Parathyroid adenoma (tissue), 2 donors: ENCODE measurements around the gene BLTP2.

Experiments used
- H2AFZ ChIP-seq: fragments of 300-600 bp; sonication (generic); one replicate; pipeline ENCODE4 v1.7.0; 2017; ENCODE audit warnings: antibody characterized with exemption, mild to moderate bottlenecking
- H3K27ac ChIP-seq: fragments of 300-600 bp; sonication (generic); one replicate; pipeline ENCODE4 v1.7.0; 2017
- H3K27me3 ChIP-seq: fragments of 300-600 bp; sonication (generic); one replicate; pipeline ENCODE4 v1.7.0; 2017; ENCODE audit warnings: low read length; ENCODE audit not compliant: control insufficient read depth, insufficient read depth
- H3K36me3 ChIP-seq: fragments of 300-600 bp; sonication (generic); one replicate; pipeline ENCODE4 v1.7.0; 2017; ENCODE audit warnings: low read length; ENCODE audit not compliant: control insufficient read depth, insufficient read depth
- H3K4me1 ChIP-seq: fragments of 300-600 bp; sonication (generic); one replicate; pipeline ENCODE4 v1.7.0; 2017; ENCODE audit warnings: control low read depth
- H3K4me2 ChIP-seq: fragments of 300-600 bp; sonication (generic); one replicate; pipeline ENCODE4 v1.7.0; 2017; ENCODE audit warnings: low read length
- H3K4me3 ChIP-seq: fragments of 300-600 bp; sonication (generic); one replicate; pipeline ENCODE4 v1.7.0; 2017; ENCODE audit warnings: low read depth, low read length
- H3K79me2 ChIP-seq: fragments of 300-600 bp; sonication (generic); one replicate; pipeline ENCODE4 v1.7.0; 2017; ENCODE audit warnings: control low read depth
- H3K9ac ChIP-seq: fragments of 300-600 bp; sonication (generic); one replicate; pipeline ENCODE4 v1.7.0; 2017; ENCODE audit warnings: mild to moderate bottlenecking
- H3K9me3 ChIP-seq: fragments of 300-600 bp; sonication (generic); one replicate; pipeline ENCODE4 v1.7.0; 2017; ENCODE audit warnings: low read length; ENCODE audit not compliant: control insufficient read depth
- CTCF ChIP-seq: fragments of 300-600 bp; sonication (generic); IDR thresholded peaks from one replicate; pipeline ENCODE4 v1.7.0; 2017; ENCODE audit warnings: antibody characterized with exemption, mild to moderate bottlenecking
- donor health status: primary hyperparathyroidism.

Gene BLTP2

DNA sequence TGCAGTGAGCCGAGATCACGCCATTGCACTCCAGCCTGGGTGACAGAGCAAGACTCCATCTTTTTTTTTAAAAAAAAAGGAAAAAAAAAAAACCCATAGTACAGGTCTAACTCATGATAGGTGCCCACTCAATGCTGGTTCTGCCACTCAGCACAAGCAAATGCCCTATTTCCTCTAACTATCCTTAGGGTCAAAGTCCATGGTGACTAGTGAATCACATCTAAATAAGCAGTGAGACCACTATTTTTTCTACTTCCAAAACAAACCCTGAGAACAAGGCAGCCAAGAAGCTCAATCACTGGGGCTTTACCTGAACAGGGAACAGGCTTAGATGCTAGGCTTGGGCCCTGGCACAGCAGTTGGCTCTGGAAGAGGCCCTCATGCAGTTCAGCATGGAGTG is 3.4 kb downstream of the BLTP2 start:
- H3K4me2 ChIP-seq, result no peak overlapping the region
- no peak overlapping the region for H2AFZ ChIP-seq
- H3K79me2 ChIP-seq, result peaks cover 22% of the 10 kb centered on the region
- no peaks in the 10 kb centered on the region for H3K27me3 ChIP-seq
- TF ChIP-seq CTCF, result no peak
- H3K4me1 ChIP-seq, result peaks cover 11% of the 10 kb centered on the region
- no peak overlapping the region for H3K27ac ChIP-seq
- H3K9me3 ChIP-seq, result no peaks in the 10 kb centered on the region
- H3K9ac ChIP-seq, result no peak overlapping the region
- H3K4me3 ChIP-seq, result no peak overlapping the region
- no peaks in the 10 kb centered on the region for H3K36me3 ChIP-seq

GRCh38 chr17:28635506-28635905 is 9.5 kb downstream of the BLTP2 start:
- no peak for TF ChIP-seq CTCF
- H3K4me3 ChIP-seq, result no peak overlapping the region
- no peak overlapping the region for H3K27ac ChIP-seq
- no peaks in the 10 kb centered on the region for H3K4me1 ChIP-seq
- H3K9ac ChIP-seq, result no peak overlapping the region
- no peak overlapping the region for H3K4me2 ChIP-seq
- H3K27me3 ChIP-seq, result no peaks in the 10 kb centered on the region
- no peaks in the 10 kb centered on the region for H3K36me3 ChIP-seq
- H3K9me3 ChIP-seq, result no peaks in the 10 kb centered on the region
- peaks cover 11% of the 10 kb centered on the region for H3K79me2 ChIP-seq
- no peak overlapping the region for H2AFZ ChIP-seq

DNA sequence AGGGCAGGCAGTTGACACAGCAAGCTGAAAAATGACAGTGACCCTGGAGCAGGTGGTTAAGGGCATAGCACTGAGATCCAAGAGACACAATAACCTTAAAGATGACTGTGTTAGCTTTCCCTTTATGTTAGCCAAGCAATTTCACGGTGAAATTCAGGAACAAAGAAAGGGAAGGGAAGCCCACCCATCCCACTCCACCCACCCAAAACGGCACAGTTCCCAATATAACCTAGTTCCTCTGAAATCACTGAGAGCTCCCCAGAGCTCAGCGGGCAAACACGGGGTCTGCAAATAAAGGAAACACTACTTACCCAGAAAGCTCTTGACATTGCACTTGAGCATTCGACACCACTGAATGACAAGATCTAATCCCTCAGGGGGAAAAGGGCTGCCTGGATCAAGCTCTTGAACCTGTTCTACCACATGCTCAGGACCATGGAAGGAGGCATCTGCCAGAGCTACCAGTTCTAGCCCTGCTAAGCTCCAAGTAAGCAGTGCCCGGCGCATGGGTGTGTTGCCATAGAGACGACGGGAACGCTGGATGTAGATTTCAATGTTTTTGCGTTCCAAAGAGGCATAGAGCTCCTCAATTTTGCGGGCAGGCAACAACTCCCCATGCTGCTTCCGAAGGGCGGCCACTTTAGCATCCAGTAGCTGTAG is 10.6 kb downstream of the BLTP2 start:
- Histone ChIP-seq H3K27me3 (no peaks in the 10 kb centered on the region), H3K4me2 (no peak overlapping the region), H3K27ac (no peak overlapping the region), H3K79me2 (peaks cover 11% of the 10 kb centered on the region), H3K36me3 (no peaks in the 10 kb centered on the region), H2AFZ (no peak overlapping the region), H3K4me3 (no peak overlapping the region), H3K9me3 (no peaks in the 10 kb centered on the region), H3K4me1 (no peaks in the 10 kb centered on the region), H3K9ac (no peak overlapping the region)
- TF ChIP-seq CTCF, result no peak

- Histone ChIP-seq H3K27ac (no peak overlapping the region), H3K4me3 (no peak overlapping the region), H2AFZ (no peak overlapping the region), H3K79me2 (no peaks in the 10 kb centered on the region), H3K9ac (no peak overlapping the region), H3K27me3 (no peaks in the 10 kb centered on the region), H3K4me1 (no peaks in the 10 kb centered on the region), H3K36me3 (no peaks in the 10 kb centered on the region), H3K4me2 (no peak overlapping the region), H3K9me3 (no peaks in the 10 kb centered on the region)
- TF ChIP-seq CTCF, result no peak
These were observed 18.1 kb downstream of the BLTP2 start for GRCh38 chr17:28626818-28627217.

- no peaks in the 10 kb centered on the region for H3K4me1 ChIP-seq
- no peaks in the 10 kb centered on the region for H3K36me3 ChIP-seq
- no peaks in the 10 kb centered on the region for H3K9me3 ChIP-seq
- H3K79me2 ChIP-seq, result no peaks in the 10 kb centered on the region
- no peak overlapping the region for H2AFZ ChIP-seq
- no peak for TF ChIP-seq CTCF
- no peak overlapping the region for H3K4me2 ChIP-seq
- no peaks in the 10 kb centered on the region for H3K27me3 ChIP-seq
- H3K4me3 ChIP-seq, result no peak overlapping the region
- no peak overlapping the region for H3K27ac ChIP-seq
- no peak overlapping the region for H3K9ac ChIP-seq
These were observed 20.8 kb downstream of the BLTP2 start for GRCh38 chr17:28624148-28624547.
